AG08396 (cell line): ENCODE measurements around the gene ANO3.
"Not testable (repeated sequence)": the region's sequence is repeated elsewhere in the genome, so short reads cannot be mapped to it uniquely, and the experiment has no call there.

Source experiments
- DNase-seq: peaks from one replicate; pipeline ENCODE4 v3.0.0; 2012; ENCODE audit warnings: low spot score, mixed read lengths

ANO3 gene

DNA sequence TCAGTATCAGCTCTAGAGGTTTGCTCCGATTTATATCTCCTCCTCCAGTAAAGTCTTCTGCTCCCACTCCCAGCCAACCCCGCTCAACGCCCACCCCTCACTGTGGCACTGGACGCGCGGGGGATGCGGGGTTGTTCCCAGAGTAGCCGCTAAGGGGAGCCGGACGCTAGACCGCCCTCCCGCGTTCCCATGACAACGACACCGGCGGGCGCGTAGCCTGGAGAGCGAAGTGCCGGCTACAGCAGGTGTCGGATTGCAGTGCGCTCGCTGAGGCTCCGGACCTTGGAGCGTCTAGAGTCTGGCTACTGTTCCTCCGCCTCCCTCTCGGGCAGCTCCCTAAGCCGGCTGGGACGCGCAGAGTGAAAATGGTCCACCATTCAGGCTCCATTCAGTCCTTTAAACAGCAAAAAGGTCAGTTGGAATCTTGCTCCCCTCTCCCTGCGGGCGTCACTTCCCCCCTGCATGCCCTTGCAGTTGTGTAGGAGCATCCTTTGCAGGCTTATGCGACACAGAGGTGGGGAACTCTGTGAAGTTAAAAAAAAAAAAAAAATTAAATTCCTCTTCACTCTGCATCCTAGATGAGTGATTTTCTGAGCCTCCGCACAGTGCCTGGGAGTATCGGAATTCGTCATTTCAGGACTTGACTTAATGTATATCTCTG lies at the start of gene ANO3:
TSS of gene ANO3 (plus strand) at position 220 of the 661 bp plus-strand sequence. CDS start at position 366, 146 bp downstream.
- peak; percentile 75 for DNase-seq

DNA sequence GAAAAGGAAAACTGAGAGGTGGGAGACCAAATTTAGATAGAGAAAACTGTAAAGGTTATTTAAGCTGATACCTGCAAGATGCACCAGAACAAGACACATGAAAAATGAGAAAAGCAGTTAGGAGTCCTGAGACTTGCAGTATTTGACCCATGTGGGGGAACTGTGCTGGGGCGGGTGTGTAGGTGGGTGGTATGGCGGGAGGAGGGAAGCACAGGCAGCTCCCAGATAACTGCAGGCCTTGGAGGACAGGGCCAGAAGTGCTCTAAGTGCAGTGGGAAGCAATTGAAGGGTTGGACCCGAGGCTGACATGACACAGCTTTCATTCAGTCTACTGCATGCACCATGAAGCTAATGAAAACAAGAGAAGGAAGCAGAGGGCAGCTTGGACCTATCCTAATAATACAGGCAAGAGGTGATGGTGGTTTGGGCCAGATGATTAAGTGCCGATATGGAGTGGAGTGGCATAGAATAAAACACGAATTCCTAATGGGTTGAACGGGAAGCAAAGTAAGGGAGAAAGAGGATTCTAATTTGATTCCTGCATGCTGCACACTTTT lies 48.0 kb upstream of the ANO3 start:
- no peak for DNase-seq

DNA sequence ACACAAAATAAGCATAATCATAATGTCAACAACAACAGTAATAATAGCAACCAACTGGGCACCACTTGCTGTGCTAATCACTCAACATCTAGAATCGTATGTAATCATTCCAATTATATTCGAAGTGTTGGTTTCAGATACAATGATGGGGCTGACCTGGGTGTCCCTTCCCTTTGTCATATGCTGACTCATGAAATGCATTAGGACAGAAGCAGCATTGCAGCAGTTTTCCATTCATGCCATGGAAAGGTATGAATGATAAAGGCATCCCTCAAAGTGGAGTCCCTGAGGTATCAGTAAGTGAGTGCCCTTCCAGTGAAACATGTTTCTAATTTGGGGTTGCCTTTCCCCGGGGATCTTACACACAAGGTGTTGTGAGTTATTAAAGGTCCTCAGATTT lies 46.3 kb upstream of the ANO3 start:
- no peak for DNase-seq

DNA sequence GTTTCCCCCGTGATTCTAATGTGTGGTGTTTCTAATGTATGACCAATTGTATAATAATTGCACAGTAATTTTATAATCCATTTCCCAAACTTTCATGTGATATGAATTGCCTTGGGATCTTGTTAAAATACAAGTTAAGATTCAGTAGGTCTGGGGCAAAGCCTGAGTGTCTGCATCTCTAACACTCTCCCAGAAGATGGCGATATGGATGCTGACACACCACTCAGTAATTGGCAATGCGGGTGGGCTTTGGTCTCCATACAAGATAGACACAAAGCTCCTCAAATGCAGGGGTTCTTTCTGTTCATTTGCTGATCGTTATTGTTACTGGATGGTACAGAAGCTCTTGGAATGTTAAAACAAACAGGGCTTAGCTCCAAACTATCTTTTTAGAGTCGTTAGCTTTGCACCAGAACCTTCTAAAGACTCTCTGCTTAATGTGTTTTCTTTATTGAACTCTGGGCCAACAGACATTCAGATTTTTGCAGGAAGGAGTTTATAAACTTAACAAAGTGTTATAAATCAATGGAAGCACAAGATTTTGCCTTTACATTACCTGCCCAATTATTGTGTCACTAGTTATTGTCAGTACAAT lies 45.4 kb upstream of the ANO3 start:
- DNase-seq = peak; percentile 16

DNA sequence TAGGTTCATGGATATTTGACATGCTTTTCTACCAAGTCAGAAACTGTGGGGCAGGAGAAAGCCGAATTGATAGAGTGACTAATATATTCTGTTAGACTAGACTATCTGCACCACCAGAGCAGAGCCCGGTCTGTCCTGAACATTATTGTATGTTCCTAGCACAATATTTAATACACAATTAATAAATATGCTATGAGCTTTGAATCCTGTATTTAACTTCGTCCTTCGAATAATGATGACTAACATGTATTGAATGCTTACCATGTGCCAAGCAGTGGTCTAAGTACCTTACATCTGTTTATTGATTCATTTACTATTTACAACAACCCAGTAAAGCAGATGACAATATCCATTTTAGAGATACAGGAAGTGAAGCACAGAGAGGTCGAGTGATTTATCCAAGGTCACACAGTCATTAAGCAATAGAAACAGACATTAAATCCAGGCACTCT lies 44.8 kb upstream of the ANO3 start:
- peak; percentile 19 for DNase-seq

DNA sequence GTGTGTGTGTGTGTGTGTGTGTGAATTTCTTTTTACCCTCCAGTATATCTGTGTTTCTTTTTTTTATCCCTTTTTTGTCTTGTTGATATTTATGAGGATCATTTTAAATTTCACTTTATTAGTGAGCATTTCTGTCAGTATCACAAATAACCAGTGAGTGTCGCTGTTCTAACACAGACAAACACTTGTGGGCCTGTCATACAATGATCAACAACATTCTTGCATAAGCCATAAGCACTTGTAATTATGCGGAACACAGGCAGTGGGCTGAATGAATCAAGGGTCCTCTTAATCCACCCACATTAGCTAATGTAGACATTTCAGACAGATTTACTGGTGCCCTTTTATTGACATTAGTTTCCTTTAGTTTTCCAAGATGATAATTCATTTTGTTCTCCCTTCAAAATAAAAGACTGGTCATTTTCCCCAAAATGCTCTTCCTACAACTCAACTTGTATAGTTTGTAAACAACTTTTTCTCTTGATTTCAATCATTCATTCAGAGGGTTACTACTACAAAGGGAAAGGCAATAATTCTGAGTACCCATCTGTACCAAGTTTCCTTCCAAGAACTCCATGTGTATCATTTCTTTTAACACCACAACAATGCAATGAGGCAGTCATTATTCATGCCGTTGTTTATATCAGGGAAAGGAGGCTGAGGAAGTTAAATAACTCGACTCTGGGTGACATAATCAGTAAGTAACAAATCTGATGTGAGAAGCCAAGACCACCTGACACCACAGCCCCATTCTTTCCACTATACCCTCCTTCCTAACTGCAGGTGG lies 34.5 kb upstream of the ANO3 start:
- DNase-seq = peak; percentile 33

DNA sequence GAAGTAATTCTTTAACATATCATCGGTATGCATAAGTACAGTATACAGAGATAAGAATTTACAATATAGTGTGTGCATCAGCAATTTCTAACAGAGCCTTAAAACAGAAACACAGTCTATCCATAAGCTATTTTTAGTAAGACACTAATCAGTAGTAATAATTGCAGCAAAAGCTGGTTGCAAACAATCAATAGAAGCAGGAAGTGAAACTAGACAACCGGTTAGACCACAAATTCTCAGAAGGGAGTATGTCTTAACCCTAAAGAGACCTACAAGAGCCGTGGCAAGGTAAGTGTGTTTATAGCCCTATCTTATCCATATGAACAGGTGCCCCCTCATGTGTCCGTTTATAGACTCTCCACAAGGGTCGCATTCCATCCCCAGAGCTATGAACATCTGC lies 15.6 kb upstream of the ANO3 start:
- DNase-seq = not testable (repeated sequence)

DNA sequence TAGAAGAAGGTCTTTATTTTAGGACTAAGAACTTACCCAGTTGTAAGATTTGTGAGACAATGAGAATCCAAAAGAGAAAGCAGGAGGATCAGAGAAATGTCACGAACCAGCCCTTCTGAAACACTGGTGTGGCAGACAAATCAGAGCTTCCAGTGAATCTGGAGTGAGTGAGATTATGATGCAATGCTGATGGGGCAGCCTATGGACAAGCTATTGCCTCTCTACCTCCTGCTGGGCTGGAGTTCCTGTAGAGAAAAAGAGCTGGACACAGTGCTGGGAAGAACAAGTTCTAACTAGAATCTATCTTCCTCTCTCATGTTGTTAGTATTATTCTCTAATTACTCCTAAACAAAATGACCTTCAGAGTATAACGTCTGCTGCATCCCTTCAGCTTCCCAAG lies 12.0 kb upstream of the ANO3 start:
- DNase-seq = no peak

DNA sequence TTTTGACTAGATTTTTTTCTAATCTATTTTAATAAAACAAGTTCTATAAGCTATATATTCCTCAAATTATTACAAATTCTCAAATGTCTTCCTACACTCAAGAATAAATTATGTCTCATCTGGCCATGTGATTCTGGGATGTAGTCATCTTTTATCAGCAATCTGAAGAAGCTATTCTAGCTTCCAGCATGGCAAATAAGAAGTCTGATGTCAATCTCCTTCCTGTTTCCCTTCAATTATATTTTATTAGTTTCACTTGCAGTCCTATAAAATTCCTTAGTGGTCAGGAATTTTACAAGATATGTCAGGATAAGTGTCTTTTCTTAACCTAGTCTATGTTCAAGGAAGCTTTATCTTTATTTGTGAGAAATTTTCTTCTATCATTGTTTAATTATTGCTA lies 10.4 kb upstream of the ANO3 start:
- DNase-seq = no peak

DNA sequence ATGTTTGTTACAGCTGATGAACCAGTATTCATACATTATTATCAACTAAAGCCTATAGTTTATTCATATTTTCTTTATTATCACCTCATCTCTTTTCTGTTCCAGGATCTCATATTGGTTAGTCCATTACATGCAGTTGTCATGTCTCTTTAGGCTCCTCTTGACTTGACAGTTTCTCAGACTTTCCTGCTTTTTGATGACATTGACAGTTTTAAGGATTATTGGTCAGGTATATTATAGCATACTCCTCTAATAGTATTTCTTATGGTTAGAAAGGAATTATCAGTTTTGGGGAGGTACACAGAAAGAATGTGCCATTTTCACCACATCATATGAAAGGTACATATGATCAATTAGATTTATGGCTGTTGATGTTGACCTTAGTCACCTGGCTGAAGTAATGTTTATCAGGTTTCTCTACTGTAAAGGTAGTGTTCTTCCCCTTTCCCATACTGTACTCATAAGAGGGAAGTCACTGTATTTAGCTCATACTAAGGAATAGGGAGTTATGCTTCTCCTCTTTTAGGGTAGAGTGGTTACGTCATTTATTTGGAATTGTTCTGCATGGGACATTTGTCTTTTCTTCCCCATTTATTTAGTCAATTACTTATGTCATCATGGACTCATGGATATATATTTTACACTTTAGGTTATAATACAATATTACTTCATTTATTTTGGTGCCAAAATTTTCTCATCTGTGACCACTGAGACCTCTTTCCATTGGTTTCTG lies 9.4 kb upstream of the ANO3 start:
- no peak for DNase-seq

DNA sequence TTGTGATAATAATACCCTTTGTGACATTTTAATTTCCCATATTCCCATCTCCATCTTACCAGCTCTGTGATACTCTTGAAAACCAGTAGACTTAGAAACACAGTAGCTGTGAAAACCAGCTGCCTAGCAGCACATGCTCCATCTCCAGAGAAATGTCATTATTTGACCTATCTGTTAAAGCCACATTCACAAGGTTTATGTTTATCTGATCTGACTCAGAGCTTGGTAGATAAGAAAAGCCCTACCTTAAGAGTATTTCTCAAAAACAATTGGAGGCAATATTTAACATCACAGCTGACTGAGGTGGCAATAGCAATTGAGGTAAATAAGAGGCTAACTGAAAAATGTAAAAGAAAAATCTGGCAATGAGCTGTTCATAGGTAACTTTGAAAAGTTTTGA lies 8.1 kb upstream of the ANO3 start:
- DNase-seq = no peak

DNA sequence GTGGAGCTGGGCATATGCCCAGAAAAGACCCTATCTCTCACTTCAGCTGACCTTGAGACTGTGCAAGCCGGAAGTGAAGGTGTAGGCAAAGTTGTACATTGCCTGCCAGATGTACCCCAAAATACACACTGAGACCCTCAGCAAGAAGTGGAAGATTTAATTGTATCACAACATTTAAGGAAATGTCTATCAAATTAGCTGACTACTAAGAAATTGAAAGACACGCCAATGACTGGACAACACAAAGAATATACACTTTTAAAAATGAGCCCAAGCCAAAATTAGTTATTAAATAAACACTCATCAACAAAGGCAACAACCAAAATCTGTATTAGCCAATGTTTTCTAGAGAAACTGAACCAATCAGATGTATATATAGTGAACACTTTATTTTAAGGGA lies 7.7 kb upstream of the ANO3 start:
- no peak for DNase-seq

DNA sequence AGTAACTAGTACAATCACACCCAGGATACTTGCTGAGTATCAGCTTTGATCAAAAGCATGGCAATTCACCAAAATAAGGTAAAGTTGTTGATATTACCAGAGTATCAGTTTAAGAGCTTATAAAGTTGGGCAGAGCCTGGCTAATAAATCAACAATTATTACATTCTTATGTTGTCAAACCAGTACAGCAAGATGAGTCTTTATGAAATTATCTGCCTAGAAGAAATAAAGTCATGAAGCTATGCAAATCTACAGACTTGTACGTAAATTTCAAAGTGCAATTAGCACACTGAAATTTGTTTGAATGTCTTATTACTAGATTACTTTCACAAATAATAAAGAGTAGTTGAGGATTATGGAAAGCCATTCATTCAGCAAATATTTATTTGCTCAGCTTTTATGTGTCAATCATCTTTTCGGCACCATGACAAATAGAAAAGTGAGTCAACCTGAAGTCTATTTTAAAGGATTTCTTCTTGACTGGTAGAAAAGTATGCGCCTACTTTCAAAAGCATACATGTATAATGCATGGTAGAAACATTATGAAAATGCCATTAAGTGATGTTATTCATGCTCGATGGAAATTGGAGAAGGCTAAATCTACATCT lies 5.0 kb upstream of the ANO3 start:
- DNase-seq = no peak

DNA sequence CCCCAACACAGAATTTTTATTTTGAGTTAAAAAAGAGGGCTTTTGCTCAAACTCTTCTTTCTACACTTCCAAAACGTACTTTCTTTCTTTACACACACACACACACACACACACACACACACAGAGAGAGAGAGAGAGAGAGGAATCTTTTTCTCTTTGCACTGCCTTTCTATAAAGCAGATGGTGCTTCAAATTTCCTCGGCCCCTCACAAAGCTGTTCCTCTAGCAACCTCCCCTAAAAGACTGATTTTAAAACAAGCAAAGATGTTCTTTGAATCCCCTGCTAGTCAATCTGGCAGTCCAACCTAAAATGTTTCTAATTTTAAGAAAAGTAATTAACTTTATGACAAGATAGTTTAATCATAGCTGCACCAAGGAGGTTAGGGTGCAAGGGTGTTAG lies 2.7 kb upstream of the ANO3 start:
- DNase-seq = no peak

DNA sequence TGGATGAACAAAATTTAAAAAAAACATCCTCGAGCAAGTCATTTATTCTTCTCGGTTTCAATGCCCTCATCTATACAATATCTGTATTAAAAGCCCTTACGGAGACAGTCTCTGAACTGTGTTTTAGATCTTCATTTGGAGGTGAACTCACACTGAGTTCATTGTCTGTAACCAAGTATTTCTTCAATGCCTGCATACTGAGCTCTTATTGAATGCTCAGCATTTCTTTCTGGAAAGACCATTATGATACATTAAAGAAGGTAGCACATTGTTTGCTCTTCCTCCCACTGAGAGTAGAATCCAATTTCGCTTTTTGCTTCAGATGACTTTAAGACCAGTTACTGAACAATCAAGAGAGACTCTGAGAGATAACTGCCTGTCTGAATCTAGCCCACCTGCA lies 1.7 kb upstream of the ANO3 start:
- DNase-seq = no peak

DNA sequence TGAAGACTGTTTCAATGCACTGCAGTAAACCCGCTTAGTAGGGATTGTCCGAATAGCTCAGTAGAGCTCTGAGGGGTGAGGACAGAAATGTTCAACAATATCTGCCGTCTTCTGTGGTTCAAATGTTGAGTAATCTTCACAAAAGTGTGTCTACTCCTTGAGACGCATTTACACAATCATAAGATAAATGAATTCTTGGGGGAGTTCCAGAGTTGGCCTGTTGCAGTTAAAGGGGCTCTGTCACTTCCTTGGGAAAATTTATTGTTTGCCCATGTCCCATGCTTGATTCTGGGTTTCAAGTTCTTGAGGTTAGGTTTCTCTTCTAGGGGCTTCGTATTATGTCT lies 614 bp downstream of the ANO3 start:
- DNase-seq = no peak

DNA sequence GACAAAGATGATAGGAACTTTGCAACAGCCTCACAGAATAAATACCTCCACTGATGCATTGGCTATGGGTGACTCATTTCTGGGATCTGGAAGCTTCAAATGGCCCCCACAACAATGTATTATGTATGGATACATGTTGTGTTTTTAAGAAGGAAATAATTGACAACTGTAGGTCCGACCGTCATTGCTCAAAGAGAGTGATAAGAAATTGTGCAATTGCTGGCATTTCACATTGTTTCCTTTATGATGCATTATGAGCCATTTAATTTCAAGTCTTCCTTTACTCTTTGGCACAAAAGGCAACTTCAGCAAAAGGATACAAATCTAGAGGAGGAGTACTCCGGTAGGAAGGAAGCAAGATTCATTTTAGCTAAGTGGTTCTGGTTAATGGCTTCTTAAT lies 2.0 kb downstream of the ANO3 start:
- no peak for DNase-seq

DNA sequence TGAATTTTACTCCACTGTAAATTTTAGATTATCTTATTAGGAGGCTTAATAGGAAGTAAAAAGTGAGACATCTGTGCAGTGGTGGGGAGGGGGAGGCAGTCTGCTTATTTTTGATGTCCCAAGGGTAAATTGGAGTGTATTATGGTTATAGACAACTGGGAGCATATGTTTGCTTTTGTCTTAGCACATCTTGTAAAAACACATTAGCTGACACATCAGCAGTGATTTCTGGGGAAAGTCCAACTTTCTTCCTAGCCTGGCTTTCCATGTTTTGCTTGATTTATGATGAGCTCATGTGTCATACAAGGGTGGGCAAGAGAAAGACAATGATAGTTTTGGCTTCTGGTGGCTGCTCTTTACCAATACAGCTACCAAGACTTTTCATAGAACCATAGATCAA lies 4.0 kb downstream of the ANO3 start:
- DNase-seq = no peak

DNA sequence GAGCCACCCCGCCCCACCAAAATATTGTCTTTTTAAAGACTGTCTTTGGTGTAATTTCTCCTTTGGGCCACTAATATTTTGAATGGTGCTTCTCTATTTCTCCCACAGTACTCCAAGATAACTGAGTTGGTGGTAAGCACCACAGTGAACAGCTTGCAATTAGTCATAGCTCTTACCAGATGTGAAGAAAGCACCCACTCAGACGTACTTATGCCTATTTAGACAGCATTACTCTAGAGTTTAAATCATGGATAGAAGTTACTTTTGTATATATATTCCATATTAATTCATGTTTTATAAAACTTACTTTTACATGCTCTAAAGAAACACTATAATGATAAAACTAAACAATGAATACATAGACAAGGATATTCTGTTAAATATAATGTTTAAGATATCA lies 12.7 kb downstream of the ANO3 start:
- DNase-seq = no peak

DNA sequence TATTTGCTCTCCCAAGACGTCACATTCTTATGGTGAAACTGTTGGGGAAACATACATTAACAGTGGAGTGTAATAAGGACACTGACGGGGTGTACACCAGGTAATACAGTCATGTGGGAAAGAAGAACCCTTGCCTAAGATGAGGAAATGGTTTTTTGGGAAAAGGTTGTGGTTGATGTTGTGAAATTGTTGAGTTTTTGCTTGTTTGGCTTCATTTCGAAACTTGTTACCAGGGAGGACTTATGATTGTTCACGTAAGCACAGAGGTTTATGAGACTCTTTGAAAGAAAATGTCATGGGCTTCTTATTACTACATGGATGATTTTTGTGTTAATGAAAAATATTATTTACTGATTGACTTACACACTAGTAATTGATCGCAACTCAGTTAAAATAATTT lies 16.8 kb downstream of the ANO3 start:
- DNase-seq = no peak

DNA sequence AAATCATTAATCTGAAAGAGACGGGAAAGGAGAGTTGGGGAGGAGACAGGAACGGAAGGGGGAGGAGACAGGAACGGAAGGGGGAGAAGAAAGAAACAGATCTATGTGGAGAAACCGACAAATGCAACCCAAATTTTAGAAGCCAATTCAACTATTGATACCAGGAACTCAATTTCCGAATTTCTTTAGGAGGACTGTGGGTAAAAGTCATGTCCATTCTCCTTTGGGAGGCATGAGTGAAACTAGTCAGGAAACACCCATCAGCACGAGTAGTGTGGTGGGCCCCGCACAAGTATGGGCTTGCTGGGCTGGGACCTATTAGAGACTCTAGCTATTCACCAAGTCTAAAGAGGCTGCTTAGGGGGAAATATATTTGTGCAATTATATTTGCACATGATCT lies 18.1 kb downstream of the ANO3 start:
- DNase-seq = no peak

DNA sequence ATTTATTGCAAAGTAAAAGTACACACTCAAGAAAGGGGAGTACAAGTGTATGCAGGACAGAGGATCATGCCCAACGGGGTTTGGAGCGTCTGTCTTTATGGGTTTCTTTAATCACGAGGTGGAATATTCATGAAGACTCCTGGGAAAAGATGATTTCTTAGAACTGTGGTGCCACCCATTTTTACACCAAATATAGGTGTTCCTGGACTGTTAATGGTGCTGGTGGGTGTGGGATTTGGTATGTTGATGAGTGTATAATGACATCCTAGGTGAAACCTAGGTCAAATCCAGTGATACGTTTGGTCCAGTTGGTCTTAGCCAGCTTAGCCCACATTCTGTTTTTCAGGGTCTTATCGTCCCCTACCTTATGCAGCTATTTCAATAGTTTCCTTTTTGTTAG lies 21.1 kb downstream of the ANO3 start:
- no peak for DNase-seq
